Vagina (tissue), 2 donors: ENCODE measurements around the gene TMEM164.
A peak's percentile ranks its signal among the peaks of the same experiment; 100 is the strongest.

ENCODE experiments used
- POLR2A ChIP-seq, 2 donors: fragments of 450-650 bp; IDR thresholded peaks; one replicate each; pipeline ENCODE4 v1.6.1; 2017; ENCODE audit warnings: antibody characterized with exemption in 2 of 2, mild to moderate bottlenecking in 2 of 2, moderate library complexity in 2 of 2
- TF ChIP-seq, protein P1 (sequence below), 3 experiments: fragments of 450-650 bp in 2 of 3; fragments of 200-600 bp in 1 of 3; sonication (generic) in 1 of 3; IDR thresholded peaks; one replicate each; pipeline ENCODE4 v1.5.1; 2017 to 2019; ENCODE audit warnings: antibody characterized with exemption in 3 of 3, mild to moderate bottlenecking in 2 of 3, moderate library complexity in 2 of 3

DNA sequence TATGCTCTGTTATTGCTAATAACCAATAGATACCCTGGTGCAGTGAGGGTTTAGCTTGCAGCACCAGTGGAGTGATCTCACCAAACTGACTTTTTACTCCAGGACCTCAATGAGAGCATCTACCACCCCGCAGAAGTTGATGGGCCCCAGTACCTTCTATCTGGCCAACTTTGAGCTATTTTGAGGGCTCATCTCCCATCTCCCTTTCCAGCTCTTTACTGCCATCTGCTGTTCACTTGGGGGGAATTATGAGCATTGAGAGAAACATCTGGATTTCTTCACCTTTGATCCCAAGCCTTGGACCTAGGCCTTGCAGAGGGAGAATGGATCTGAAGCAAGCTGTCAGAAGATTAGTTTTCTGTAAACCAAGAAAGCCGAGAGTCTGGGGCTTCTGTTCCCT, 143.6 kb downstream of the TMEM164 start:
- TF ChIP-seq, protein P1, sequence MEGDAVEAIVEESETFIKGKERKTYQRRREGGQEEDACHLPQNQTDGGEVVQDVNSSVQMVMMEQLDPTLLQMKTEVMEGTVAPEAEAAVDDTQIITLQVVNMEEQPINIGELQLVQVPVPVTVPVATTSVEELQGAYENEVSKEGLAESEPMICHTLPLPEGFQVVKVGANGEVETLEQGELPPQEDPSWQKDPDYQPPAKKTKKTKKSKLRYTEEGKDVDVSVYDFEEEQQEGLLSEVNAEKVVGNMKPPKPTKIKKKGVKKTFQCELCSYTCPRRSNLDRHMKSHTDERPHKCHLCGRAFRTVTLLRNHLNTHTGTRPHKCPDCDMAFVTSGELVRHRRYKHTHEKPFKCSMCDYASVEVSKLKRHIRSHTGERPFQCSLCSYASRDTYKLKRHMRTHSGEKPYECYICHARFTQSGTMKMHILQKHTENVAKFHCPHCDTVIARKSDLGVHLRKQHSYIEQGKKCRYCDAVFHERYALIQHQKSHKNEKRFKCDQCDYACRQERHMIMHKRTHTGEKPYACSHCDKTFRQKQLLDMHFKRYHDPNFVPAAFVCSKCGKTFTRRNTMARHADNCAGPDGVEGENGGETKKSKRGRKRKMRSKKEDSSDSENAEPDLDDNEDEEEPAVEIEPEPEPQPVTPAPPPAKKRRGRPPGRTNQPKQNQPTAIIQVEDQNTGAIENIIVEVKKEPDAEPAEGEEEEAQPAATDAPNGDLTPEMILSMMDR (IDR thresholded peaks at IDR 0.05): peak in 1 of 3 experiments; percentile 41
- no peak for TF ChIP-seq POLR2A (IDR thresholded peaks at IDR 0.05)
